OCI-LY1 (cell line): Measurements from ENCODE around the gene ATP6V0A1.

Source experiments
- H2AFZ ChIP-seq: fragments of 200-600 bp; sonication (generic), shearing (Covaris generic); 2 replicates; pipeline ENCODE4 v1.6.0; 2014; ENCODE audit warnings: antibody characterized with exemption, mild to moderate bottlenecking, low read length
- H3F3A ChIP-seq: fragments of 200-600 bp; sonication (generic), shearing (Covaris generic); 2 replicates; pipeline ENCODE4 v1.6.0; 2014; ENCODE audit warnings: mild to moderate bottlenecking, antibody characterized with exemption, low read length, moderate library complexity; ENCODE audit not compliant: insufficient read depth
- H3K27ac ChIP-seq: fragments of 200-600 bp; sonication (generic); 2 replicates; pipeline ENCODE4 v1.5.1; 2014; ENCODE audit warnings: low read length, mixed run types, mild to moderate bottlenecking, low read depth; ENCODE audit not compliant: poor library complexity, severe bottlenecking
- H3K27me3 ChIP-seq: fragments of 200-600 bp; sonication (generic); 2 replicates; pipeline ENCODE4 v1.6.0; 2014; ENCODE audit warnings: antibody characterized with exemption, mild to moderate bottlenecking, low read length, moderate library complexity; ENCODE audit not compliant: insufficient read depth
- H3K36me3 ChIP-seq: fragments of 200-600 bp; sonication (generic); 2 replicates; pipeline ENCODE4 v1.6.1; 2014; ENCODE audit warnings: mild to moderate bottlenecking, antibody characterized with exemption, low read length, moderate library complexity, mixed read lengths; ENCODE audit not compliant: insufficient read depth
- H3K4me1 ChIP-seq: fragments of 200-600 bp; sonication (generic); 2 replicates; pipeline ENCODE4 v1.5.1; 2014; ENCODE audit warnings: mild to moderate bottlenecking, low read length, moderate library complexity; ENCODE audit not compliant: insufficient read depth, severe bottlenecking
- H3K4me2 ChIP-seq: fragments of 200-600 bp; sonication (generic), shearing (Covaris generic); 2 replicates; pipeline ENCODE4 v1.6.1; 2014; ENCODE audit warnings: low read length
- H3K4me3 ChIP-seq: fragments of 200-600 bp; sonication (generic); 2 replicates; pipeline ENCODE4 v1.5.1; 2014; ENCODE audit warnings: low read length, low read depth, mild to moderate bottlenecking, mixed read lengths; ENCODE audit not compliant: poor library complexity, severe bottlenecking
- H3K79me2 ChIP-seq: fragments of 200-600 bp; shearing (Covaris generic); 2 replicates; pipeline ENCODE4 v1.6.1; 2016; ENCODE audit warnings: mixed run types, low read length, mixed read lengths; ENCODE audit not compliant: insufficient read depth
- H3K9ac ChIP-seq: fragments of 200-600 bp; sonication (generic), shearing (Covaris generic); 2 replicates; pipeline ENCODE4 v1.6.1; 2014; ENCODE audit warnings: mild to moderate bottlenecking, low read length, mixed read lengths
- H3K9me2 ChIP-seq: fragments of 200-600 bp; sonication (generic), shearing (Covaris generic); 2 replicates; pipeline ENCODE4 v1.6.1; 2014; ENCODE audit warnings: low read depth, mild to moderate bottlenecking, low read length, mixed read lengths
- H3K9me3 ChIP-seq: fragments of 200-600 bp; shearing (Covaris generic); 2 replicates; pipeline ENCODE4 v1.6.1; 2014; ENCODE audit warnings: low read length, mixed read lengths
- H4K20me1 ChIP-seq: fragments of 200-600 bp; sonication (generic), shearing (Covaris generic); 2 replicates; pipeline ENCODE4 v1.6.0; 2016; ENCODE audit warnings: mild to moderate bottlenecking, low read length; ENCODE audit not compliant: insufficient read depth
- CTCF ChIP-seq: fragments of 200-600 bp; sonication (generic), shearing (Covaris generic); IDR thresholded peaks from 2 replicates; pipeline ENCODE4 v1.5.1; 2017; ENCODE audit warnings: mild to moderate bottlenecking, antibody characterized with exemption, low read length, moderate library complexity, mixed read lengths
- EZH2 ChIP-seq: fragments of 200-600 bp; sonication (generic), shearing (Covaris generic); IDR thresholded peaks from 2 replicates; pipeline ENCODE4 v1.8.0; 2017; ENCODE audit warnings: borderline replicate concordance, mixed run types, mild to moderate bottlenecking, antibody characterized with exemption, low read length, moderate library complexity, mixed read lengths

The ATP6V0A1 gene

GRCh38 chr17:42547001-42547461 is 88.4 kb downstream of the ATP6V0A1 start:
- Histone ChIP-seq H3K79me2 (no peaks in the 10 kb centered on the region), H3K4me2 (no peak overlapping the region), H3K9ac (no peak overlapping the region), H3F3A (no peaks in the 10 kb centered on the region), H3K27ac (no peak overlapping the region), H3K4me3 (no peak overlapping the region), H2AFZ (no peak overlapping the region), H4K20me1 (no peaks in the 10 kb centered on the region), H3K9me2 (no peaks in the 10 kb centered on the region), H3K36me3 (peaks cover 17% of the 10 kb centered on the region), H3K9me3 (no peaks in the 10 kb centered on the region), H3K4me1 (peaks cover 14% of the 10 kb centered on the region), H3K27me3 (no peaks in the 10 kb centered on the region)
- TF ChIP-seq CTCF: no peak
- no peak for TF ChIP-seq EZH2

GRCh38 chr17:42547698-42548069 is 89.0 kb downstream of the ATP6V0A1 start:
- Histone ChIP-seq H3K36me3 (peaks cover 16% of the 10 kb centered on the region), H3K9me3 (no peaks in the 10 kb centered on the region), H3K27me3 (no peaks in the 10 kb centered on the region), H2AFZ (no peak overlapping the region), H3K27ac (no peak overlapping the region), H3K4me1 (peaks cover 14% of the 10 kb centered on the region), H3K4me2 (peak overlapping the region; percentile 74), H3K4me3 (peak overlapping the region; percentile 64), H3F3A (no peaks in the 10 kb centered on the region), H3K79me2 (no peaks in the 10 kb centered on the region), H3K9me2 (no peaks in the 10 kb centered on the region), H3K9ac (peak overlapping the region; percentile 36; the same call in 1 of the 2 replicates), H4K20me1 (no peaks in the 10 kb centered on the region)
- TF ChIP-seq EZH2 (no peak), CTCF (no peak)

- peak overlapping the region; percentile 74 for H3K4me2 ChIP-seq
- peak overlapping the region; percentile 64 for H3K4me3 ChIP-seq
Observed at GRCh38 chr17:42548070-42548837, 89.6 kb downstream of the ATP6V0A1 start.

More at GRCh38 chr17:42548070-42548837, 89.6 kb downstream of the ATP6V0A1 start:
- no peaks in the 10 kb centered on the region for H3K9me2 ChIP-seq
- H3K4me1 ChIP-seq: peaks cover 14% of the 10 kb centered on the region
- H3K36me3 ChIP-seq: peaks cover 12% of the 10 kb centered on the region
- no peaks in the 10 kb centered on the region for H3F3A ChIP-seq
- no peaks in the 10 kb centered on the region for H3K9me3 ChIP-seq
- no peaks in the 10 kb centered on the region for H3K79me2 ChIP-seq
- H3K9ac ChIP-seq: peak overlapping the region; percentile 56; the same call in 1 of the 2 replicates
- no peak overlapping the region for H3K27ac ChIP-seq
- H4K20me1 ChIP-seq: no peaks in the 10 kb centered on the region
- H3K27me3 ChIP-seq: no peaks in the 10 kb centered on the region
- TF ChIP-seq CTCF: peak; percentile 76
- no peak for TF ChIP-seq EZH2
- H2AFZ ChIP-seq: no peak overlapping the region
